GM23338 (cell line): Measurements from ENCODE around the gene KCNJ10. TPM values are rescaled to one million over a fixed set of nuclear protein-coding genes. Genes with fewer than 3 reads are reported as not detected.

Experiments used
- ATAC-seq: fragments of 200-7000 bp; cut with Tn5 transposase; 3 replicates; pipeline ENCODE4 v1.9.1; 2020
- DNase-seq: peaks from one replicate; pipeline ENCODE4 v3.0.0-alpha.2; 2015; ENCODE audit warnings: low spot score
- H2AFZ ChIP-seq: fragments of 200-600 bp; sonication (generic); 2 replicates; pipeline ENCODE4 v1.8.0; 2016; ENCODE audit warnings: antibody characterized with exemption, mild to moderate bottlenecking, moderate library complexity
- H3F3A ChIP-seq: fragments of 200-600 bp; sonication (generic); replicated peaks from 2 replicates; pipeline ENCODE4 v1.8.0; 2017; ENCODE audit warnings: antibody characterized with exemption, mixed run types, low read depth
- H3K27ac ChIP-seq: fragments of 200-600 bp; sonication (generic); 2 replicates; pipeline ENCODE4 v1.6.1; 2016; ENCODE audit warnings: low read depth
- H3K27me3 ChIP-seq: fragments of 200-600 bp; sonication (generic); 2 replicates; pipeline ENCODE4 v1.8.0; 2016; ENCODE audit warnings: mild to moderate bottlenecking, mixed run types, moderate library complexity; ENCODE audit not compliant: insufficient read depth
- H3K36me3 ChIP-seq: fragments of 200-600 bp; sonication (generic); 2 replicates; pipeline ENCODE4 v1.8.0; 2016; ENCODE audit warnings: mild to moderate bottlenecking; ENCODE audit not compliant: insufficient read depth
- H3K4me1 ChIP-seq: fragments of 200-600 bp; sonication (generic); 2 replicates; pipeline ENCODE4 v1.8.0; 2016; ENCODE audit warnings: mild to moderate bottlenecking, moderate library complexity; ENCODE audit not compliant: insufficient read depth
- H3K4me2 ChIP-seq: fragments of 200-600 bp; sonication (generic); 2 replicates; pipeline ENCODE4 v1.7.1; 2017; ENCODE audit warnings: mixed run types
- H3K4me3 ChIP-seq: fragments of 200-600 bp; sonication (generic); 2 replicates; pipeline ENCODE4 v1.6.1; 2016; ENCODE audit warnings: mixed run types
- H3K79me2 ChIP-seq: fragments of 200-600 bp; sonication (generic); replicated peaks from 2 replicates; pipeline ENCODE4 v1.8.0; 2017; ENCODE audit warnings: mild to moderate bottlenecking; ENCODE audit not compliant: insufficient read depth
- H3K9me2 ChIP-seq: fragments of 200-600 bp; sonication (generic); 2 replicates; pipeline ENCODE4 v1.8.0; 2017; ENCODE audit not compliant: insufficient read depth
- H4K20me1 ChIP-seq: fragments of 200-600 bp; sonication (generic); replicated peaks from 2 replicates; pipeline ENCODE4 v1.8.0; 2017; ENCODE audit warnings: mild to moderate bottlenecking; ENCODE audit not compliant: insufficient read depth
- H3K27ac Mint-ChIP-seq: 2 replicates; pipeline ENCODE4 v1.8.0; 2020; ENCODE audit warnings: inconsistent platforms, mild to moderate bottlenecking, moderate library complexity, mixed read lengths
- H3K27me3 Mint-ChIP-seq: 3 replicates; pipeline ENCODE4 v1.8.0; 2022; ENCODE audit warnings: low read depth, mild to moderate bottlenecking, moderate library complexity, mixed read lengths, inconsistent platforms; ENCODE audit not compliant: insufficient read depth, poor library complexity
- H3K36me3 Mint-ChIP-seq: 3 replicates; pipeline ENCODE4 v1.8.0; 2021; ENCODE audit warnings: low read depth, mild to moderate bottlenecking, inconsistent platforms, moderate library complexity, mixed read lengths
- H3K4me1 Mint-ChIP-seq: 3 replicates; pipeline ENCODE4 v1.8.0; 2020; ENCODE audit warnings: mild to moderate bottlenecking, inconsistent platforms, mixed read lengths
- H3K4me3 Mint-ChIP-seq: 3 replicates; pipeline ENCODE4 v1.8.0; 2021; ENCODE audit warnings: moderate library complexity, mild to moderate bottlenecking, inconsistent platforms, mixed read lengths
- H3K9me3 Mint-ChIP-seq: 3 replicates; pipeline ENCODE4 v1.8.0; 2020; ENCODE audit warnings: moderate library complexity, mild to moderate bottlenecking, inconsistent platforms, mixed read lengths
- CTCF ChIP-seq, 2 experiments: fragments of 200-600 bp in 1 of 2; sonication (generic) in 1 of 2; conservative IDR thresholded peaks; 2 replicates each; pipeline versions ENCODE4 v1.5.1 to v1.6.1; 2016 to 2017; ENCODE audit warnings: antibody characterized with exemption in 2 of 2, low read depth in 2 of 2, mild to moderate bottlenecking in 2 of 2, moderate library complexity in 1 of 2
- ETS1 ChIP-seq: IDR thresholded peaks from 2 replicates; pipeline ENCODE4 v1.6.1; 2016; ENCODE audit warnings: antibody characterized with exemption
- EZH2 ChIP-seq: fragments of 200-600 bp; sonication (generic); IDR thresholded peaks from one replicate; pipeline ENCODE4 v1.8.0; 2017; ENCODE audit warnings: antibody characterized with exemption, mild to moderate bottlenecking, low read depth; ENCODE audit not compliant: unreplicated experiment
- EZH2phosphoT487 ChIP-seq: fragments of 200-600 bp; sonication (generic); IDR thresholded peaks from one replicate; pipeline ENCODE4 v1.8.1; 2018; ENCODE audit warnings: antibody characterized with exemption; ENCODE audit not compliant: unreplicated experiment
- JUNB ChIP-seq: IDR thresholded peaks from one replicate; pipeline ENCODE4 v1.6.1; 2016; ENCODE audit warnings: antibody characterized with exemption; ENCODE audit not compliant: unreplicated experiment
- NANOG ChIP-seq: IDR thresholded peaks from 2 replicates; pipeline ENCODE4 v1.6.1; 2016; ENCODE audit warnings: antibody characterized with exemption, borderline replicate concordance
- REST ChIP-seq: IDR thresholded peaks from one replicate; pipeline ENCODE4 v1.6.1; 2018; ENCODE audit warnings: antibody characterized with exemption; ENCODE audit not compliant: unreplicated experiment
- STAT1 ChIP-seq: IDR thresholded peaks from one replicate; pipeline ENCODE4 v1.6.1; 2016; ENCODE audit warnings: antibody characterized with exemption; ENCODE audit not compliant: unreplicated experiment
- ZNF114 ChIP-seq: fragments of 250-450 bp; sonication (Bioruptor Pico); IDR thresholded peaks from 2 replicates; pipeline ENCODE4 v1.5.0; 2020; ENCODE audit warnings: mild to moderate bottlenecking, moderate library complexity
- ZNF331 ChIP-seq: fragments of 250-450 bp; sonication (Bioruptor Pico); IDR thresholded peaks from 2 replicates; pipeline ENCODE4 v1.5.0; 2020; ENCODE audit warnings: low read depth, mild to moderate bottlenecking, moderate library complexity
- polyA plus RNA-seq: library from polyadenylated mRNA; unstranded; fragments of >200 nt; fragmentation: Nextera tagmentation; extraction: Ambion mirVana; gene quantifications from 2 replicates; pipeline ENCODE4 v1.2.1, GENCODE V29; 2016
- total RNA-seq: library from RNA; depleted of rRNA; stranded (reverse); fragments of >200 nt; shearing (Covaris generic); gene quantifications from 2 replicates; pipeline ENCODE4 v1.2.3, GENCODE V29; 2014

Gene KCNJ10
- total and polyA plus RNA-seq, 2 experiments from 2014 or later = 1.4 to 2.8 TPM

- H2AFZ ChIP-seq = no peak overlapping the region
- no peaks in the 10 kb centered on the region for H3K79me2 ChIP-seq
- peaks cover 5% of the 10 kb centered on the region for H3K27me3 Mint-ChIP-seq
- no peak overlapping the region for H3K4me3 Mint-ChIP-seq
- H3K4me3 ChIP-seq = no peak overlapping the region
- H3K9me3 Mint-ChIP-seq = no peaks in the 10 kb centered on the region
- H3K9me2 ChIP-seq = no peaks in the 10 kb centered on the region; the same call in 1 of the 2 replicates
- peaks cover 29% of the 10 kb centered on the region for H3K4me1 ChIP-seq
- H3K27ac Mint-ChIP-seq = no peak overlapping the region
- ATAC-seq = no peak
- H3K36me3 Mint-ChIP-seq = 0 out of 3 replicates have a peak, but pooled peaks cover 3% of the 10 kb centered on the region
- no peak overlapping the region for H3K27ac ChIP-seq
- H3K4me1 Mint-ChIP-seq = peaks cover 29% of the 10 kb centered on the region
- no peaks in the 10 kb centered on the region for H4K20me1 ChIP-seq
- H3K27me3 ChIP-seq = peaks cover 8% of the 10 kb centered on the region; the same call in 1 of the 2 replicates
- DNase-seq = no peak
- H3K4me2 ChIP-seq = no peak overlapping the region
- TF ChIP-seq STAT1 = no peak
- TF ChIP-seq CTCF (conservative IDR thresholded peaks at IDR 0.05; ENCODE audit: low read depth in 2 of 2) = no peak
- no peak for TF ChIP-seq EZH2
- 0 out of 2 replicates have a peak, but pooled peaks cover 6% of the 10 kb centered on the region for H3F3A ChIP-seq
- no peaks in the 10 kb centered on the region for H3K36me3 ChIP-seq
These were observed 24.3 kb downstream of the KCNJ10 start for GRCh38 chr1:160045653-160046052.

GRCh38 chr1:160043543-160043942 is 26.4 kb downstream of the KCNJ10 start:
- peaks cover 20% of the 10 kb centered on the region for H3K4me1 Mint-ChIP-seq
- DNase-seq = no peak
- no peaks in the 10 kb centered on the region for H4K20me1 ChIP-seq
- peaks cover 8% of the 10 kb centered on the region; the same call in 1 of the 2 replicates for H3K27me3 ChIP-seq
- 0 out of 2 replicates have a peak, but pooled peaks cover 6% of the 10 kb centered on the region for H3F3A ChIP-seq
- H3K4me3 ChIP-seq = no peak overlapping the region
- H3K9me2 ChIP-seq = no peaks in the 10 kb centered on the region
- H3K4me1 ChIP-seq = peaks cover 21% of the 10 kb centered on the region
- H3K27ac Mint-ChIP-seq = no peak overlapping the region
- no peaks in the 10 kb centered on the region for H3K36me3 ChIP-seq
- H2AFZ ChIP-seq = no peak overlapping the region
- no peak overlapping the region for H3K4me3 Mint-ChIP-seq
- no peak for ATAC-seq
- H3K36me3 Mint-ChIP-seq = 0 out of 3 replicates have a peak, but pooled peaks cover 3% of the 10 kb centered on the region
- H3K4me2 ChIP-seq = no peak overlapping the region
- H3K27ac ChIP-seq = no peak overlapping the region
- H3K9me3 Mint-ChIP-seq = no peaks in the 10 kb centered on the region
- H3K27me3 Mint-ChIP-seq = peaks cover 5% of the 10 kb centered on the region
- no peaks in the 10 kb centered on the region for H3K79me2 ChIP-seq
- TF ChIP-seq NANOG (no peak), ETS1 (no peak), REST (no peak), STAT1 (no peak), ZNF114 (CRISPR knock-in tag) (no peak), EZH2 (no peak), EZH2phosphoT487 (no peak), JUNB (no peak), CTCF (conservative IDR thresholded peaks at IDR 0.05; ENCODE audit: low read depth in 2 of 2) (no peak), ZNF331 (no peak)
